ENCODE measurements around the gene GRB7.
A peak's percentile ranks its signal among the peaks of the same experiment; 100 is the strongest.

Gene GRB7

DNA sequence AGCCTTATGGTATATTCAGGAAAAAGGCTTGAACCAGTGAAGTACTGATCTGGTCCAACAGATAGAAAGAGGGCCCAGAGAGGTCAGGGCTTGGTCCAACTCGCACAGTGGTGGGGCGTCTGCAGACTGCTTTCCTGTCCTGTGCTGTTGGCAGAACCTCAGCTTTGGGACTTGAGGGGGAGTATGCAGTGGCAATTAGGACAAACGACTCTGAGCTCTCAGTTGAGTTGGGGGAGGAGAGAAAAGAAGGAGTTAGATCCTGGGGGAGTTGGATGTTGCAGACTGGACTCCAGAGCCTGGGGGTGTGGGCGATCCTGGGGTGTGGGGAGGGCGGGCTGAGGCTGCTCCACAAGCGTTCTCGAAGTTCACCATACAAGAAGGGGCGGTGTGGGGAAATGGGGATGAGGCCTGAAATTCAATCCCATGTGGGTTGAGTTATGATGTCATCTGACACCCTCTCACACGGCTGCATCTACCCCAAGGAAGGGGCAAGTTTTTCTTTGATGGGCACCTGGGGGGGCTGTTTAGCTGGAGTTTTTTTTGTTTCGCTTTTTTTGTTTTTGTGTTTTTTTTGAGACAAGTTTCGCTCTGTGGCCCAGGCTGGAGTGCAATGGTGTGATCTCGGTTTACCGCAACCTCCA is 14.6 kb downstream of the GRB7 start:
- no peak overlapping the region for H3K27ac ChIP-seq (ENCODE audit: low read depth, low read length)
- H3K4me1 ChIP-seq (ENCODE audit: control insufficient read depth, insufficient read depth, low read length): peaks cover 3% of the 10 kb centered on the region
- no peak overlapping the region for H3K9ac ChIP-seq (ENCODE audit: low read length)
- no peak overlapping the region for H3K4me3 ChIP-seq (ENCODE audit: low read length)
- H3K36me3 ChIP-seq (ENCODE audit: control insufficient read depth, insufficient read depth, low read length): no peaks in the 10 kb centered on the region
- no peaks in the 10 kb centered on the region for H3K27me3 ChIP-seq (ENCODE audit: control insufficient read depth, insufficient read depth, low read length)

DNA sequence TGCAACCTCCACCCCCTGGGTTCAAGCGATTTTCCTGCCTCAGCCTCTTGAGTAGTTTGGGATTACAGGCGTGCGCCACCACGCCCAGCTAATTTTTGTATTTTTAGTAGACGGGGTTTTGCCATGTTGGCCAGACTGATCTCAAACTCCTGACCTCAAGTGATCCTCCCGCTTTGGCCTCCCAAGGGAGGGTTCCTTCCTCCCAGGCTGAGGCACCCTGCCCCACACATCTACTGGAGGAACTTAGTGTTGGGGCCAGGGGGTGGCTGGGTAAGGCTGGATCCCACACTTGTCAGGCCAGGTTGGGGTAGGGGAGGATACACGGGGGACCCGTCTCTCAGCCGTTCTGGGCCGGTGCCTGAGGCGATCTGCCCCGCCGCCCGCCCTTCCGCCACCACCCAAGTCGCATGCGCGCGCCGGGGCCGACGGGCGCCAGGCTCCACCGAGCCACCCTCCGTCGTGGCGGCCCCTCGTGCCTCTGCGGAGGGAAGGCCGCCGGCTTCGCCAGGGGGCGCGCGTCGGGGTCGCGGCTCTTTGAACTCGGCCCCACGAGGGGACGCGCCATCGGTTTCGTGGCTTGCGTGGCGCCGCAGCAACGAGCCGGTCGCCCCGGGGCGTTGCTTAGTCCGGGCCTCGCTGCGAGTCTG is 15.9 kb downstream of the GRB7 start:
- Histone ChIP-seq H3K27ac (ENCODE audit: low read depth, low read length) (peak overlapping the region; percentile 94), H3K4me3 (ENCODE audit: low read length) (peak overlapping the region; percentile 89), H3K27me3 (ENCODE audit: control insufficient read depth, insufficient read depth, low read length) (no peaks in the 10 kb centered on the region), H3K9ac (ENCODE audit: low read length) (peak overlapping the region; percentile 86), H3K4me1 (ENCODE audit: control insufficient read depth, insufficient read depth, low read length) (peaks cover 3% of the 10 kb centered on the region), H3K36me3 (ENCODE audit: control insufficient read depth, insufficient read depth, low read length) (no peaks in the 10 kb centered on the region)

GRCh38 chr17:39754161-39754957 is 16.6 kb downstream of the GRB7 start:
- no peaks in the 10 kb centered on the region for H3K36me3 ChIP-seq (ENCODE audit: control insufficient read depth, insufficient read depth, low read length)

GRCh38 chr17:39754958-39755553 is 17.3 kb downstream of the GRB7 start:
- H3K4me3 ChIP-seq (ENCODE audit: low read length): peak overlapping the region; percentile 89

More at GRCh38 chr17:39754161-39754957, 16.6 kb downstream of the GRB7 start:
- H3K4me1 ChIP-seq (ENCODE audit: control insufficient read depth, insufficient read depth, low read length): peaks cover 3% of the 10 kb centered on the region
- H3K27ac ChIP-seq (ENCODE audit: low read depth, low read length): peak overlapping the region; percentile 94
- H3K27me3 ChIP-seq (ENCODE audit: control insufficient read depth, insufficient read depth, low read length): no peaks in the 10 kb centered on the region
- peak overlapping the region; percentile 89 for H3K4me3 ChIP-seq (ENCODE audit: low read length)
- peak overlapping the region; percentile 88 for H3K9ac ChIP-seq (ENCODE audit: low read length)

GRCh38 chr17:39755554-39756379 is 18.0 kb downstream of the GRB7 start:
- no peak overlapping the region for H3K9ac ChIP-seq (ENCODE audit: low read length)
- no peaks in the 10 kb centered on the region for H3K4me1 ChIP-seq (ENCODE audit: control insufficient read depth, insufficient read depth, low read length)
- H3K27me3 ChIP-seq (ENCODE audit: control insufficient read depth, insufficient read depth, low read length): no peaks in the 10 kb centered on the region
- no peak overlapping the region for H3K4me3 ChIP-seq (ENCODE audit: low read length)
- H3K27ac ChIP-seq (ENCODE audit: low read depth, low read length): no peak overlapping the region
- no peaks in the 10 kb centered on the region for H3K36me3 ChIP-seq (ENCODE audit: control insufficient read depth, insufficient read depth, low read length)

More at GRCh38 chr17:39754958-39755553, 17.3 kb downstream of the GRB7 start:
- peak overlapping the region; percentile 94 for H3K27ac ChIP-seq (ENCODE audit: low read depth, low read length)
- H3K4me1 ChIP-seq (ENCODE audit: control insufficient read depth, insufficient read depth, low read length): peaks cover under 1% of the 10 kb centered on the region
- H3K27me3 ChIP-seq (ENCODE audit: control insufficient read depth, insufficient read depth, low read length): no peaks in the 10 kb centered on the region
- H3K36me3 ChIP-seq (ENCODE audit: control insufficient read depth, insufficient read depth, low read length): no peaks in the 10 kb centered on the region
- H3K9ac ChIP-seq (ENCODE audit: low read length): peak overlapping the region; percentile 88

- Histone ChIP-seq H3K9ac (ENCODE audit: low read length) (no peak overlapping the region), H3K4me1 (ENCODE audit: control insufficient read depth, insufficient read depth, low read length) (no peaks in the 10 kb centered on the region), H3K36me3 (ENCODE audit: control insufficient read depth, insufficient read depth, low read length) (no peaks in the 10 kb centered on the region), H3K4me3 (ENCODE audit: low read length) (no peak overlapping the region), H3K27me3 (ENCODE audit: control insufficient read depth, insufficient read depth, low read length) (no peaks in the 10 kb centered on the region), H3K27ac (ENCODE audit: low read depth, low read length) (no peak overlapping the region)
Measured at GRCh38 chr17:39756380-39757079, 18.8 kb downstream of the GRB7 start.

DNA sequence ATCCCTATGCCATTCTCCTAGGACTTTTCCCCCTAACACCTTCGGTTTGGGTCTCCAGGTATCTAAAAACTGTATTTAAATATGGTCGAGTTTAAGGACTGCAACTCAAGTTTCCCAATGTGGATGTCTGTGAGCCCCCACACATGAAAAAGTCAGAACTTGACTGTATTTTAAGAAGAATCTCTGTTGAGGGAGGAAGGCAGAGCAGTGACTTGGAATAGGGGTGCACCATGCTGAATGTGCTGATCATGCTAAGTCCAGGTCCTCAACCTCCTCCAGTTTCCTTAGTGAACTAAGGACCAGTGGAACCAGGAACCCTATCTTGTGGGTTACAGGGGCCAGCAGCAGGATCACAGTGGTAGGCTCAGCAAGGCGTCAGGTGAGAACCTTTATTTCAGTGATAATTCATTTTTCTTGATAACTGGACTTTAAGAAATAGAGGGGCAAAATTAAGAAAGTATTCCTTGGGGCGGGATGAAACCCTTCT is 19.5 kb downstream of the GRB7 start:
- Histone ChIP-seq H3K9ac (ENCODE audit: low read length) (no peak overlapping the region), H3K4me1 (ENCODE audit: control insufficient read depth, insufficient read depth, low read length) (no peaks in the 10 kb centered on the region), H3K27ac (ENCODE audit: low read depth, low read length) (no peak overlapping the region)

GRCh38 chr17:39757931-39758873 is 20.5 kb downstream of the GRB7 start:
- H3K27ac ChIP-seq (ENCODE audit: low read depth, low read length): no peak overlapping the region
- no peaks in the 10 kb centered on the region for H3K36me3 ChIP-seq (ENCODE audit: control insufficient read depth, insufficient read depth, low read length)
- H3K27me3 ChIP-seq (ENCODE audit: control insufficient read depth, insufficient read depth, low read length): no peaks in the 10 kb centered on the region
- no peaks in the 10 kb centered on the region for H3K4me1 ChIP-seq (ENCODE audit: control insufficient read depth, insufficient read depth, low read length)
- H3K4me3 ChIP-seq (ENCODE audit: low read length): no peak overlapping the region
- no peak overlapping the region for H3K9ac ChIP-seq (ENCODE audit: low read length)

More for the DNA sequence above, 19.5 kb downstream of the GRB7 start:
- H3K36me3 ChIP-seq (ENCODE audit: control insufficient read depth, insufficient read depth, low read length): no peaks in the 10 kb centered on the region
- H3K4me3 ChIP-seq (ENCODE audit: low read length): no peak overlapping the region
- no peaks in the 10 kb centered on the region for H3K27me3 ChIP-seq (ENCODE audit: control insufficient read depth, insufficient read depth, low read length)

DNA sequence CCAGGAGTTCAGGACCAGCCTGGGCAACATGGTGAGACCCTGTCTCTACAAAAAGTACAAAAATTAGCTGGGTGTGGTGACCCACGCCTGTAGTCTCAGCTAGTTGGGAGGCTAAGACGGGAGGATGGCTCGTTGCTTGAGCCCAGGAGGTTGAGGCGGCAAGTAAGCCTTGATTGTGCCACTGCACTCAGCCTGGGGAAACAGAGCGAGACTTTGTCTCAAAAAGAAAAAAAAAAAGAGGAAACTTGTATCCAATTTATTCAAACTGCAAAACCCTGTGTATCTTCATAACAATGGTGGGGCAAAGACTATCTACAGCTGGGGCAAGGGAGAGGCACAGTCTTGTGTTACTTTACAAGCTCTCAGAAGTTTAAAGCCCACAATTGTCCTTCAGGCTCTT is 21.5 kb downstream of the GRB7 start:
- Histone ChIP-seq H3K27ac (ENCODE audit: low read depth, low read length) (no peak overlapping the region), H3K9ac (ENCODE audit: low read length) (no peak overlapping the region), H3K36me3 (ENCODE audit: control insufficient read depth, insufficient read depth, low read length) (no peaks in the 10 kb centered on the region), H3K27me3 (ENCODE audit: control insufficient read depth, insufficient read depth, low read length) (no peaks in the 10 kb centered on the region), H3K4me3 (ENCODE audit: low read length) (no peak overlapping the region), H3K4me1 (ENCODE audit: control insufficient read depth, insufficient read depth, low read length) (no peaks in the 10 kb centered on the region)

DNA sequence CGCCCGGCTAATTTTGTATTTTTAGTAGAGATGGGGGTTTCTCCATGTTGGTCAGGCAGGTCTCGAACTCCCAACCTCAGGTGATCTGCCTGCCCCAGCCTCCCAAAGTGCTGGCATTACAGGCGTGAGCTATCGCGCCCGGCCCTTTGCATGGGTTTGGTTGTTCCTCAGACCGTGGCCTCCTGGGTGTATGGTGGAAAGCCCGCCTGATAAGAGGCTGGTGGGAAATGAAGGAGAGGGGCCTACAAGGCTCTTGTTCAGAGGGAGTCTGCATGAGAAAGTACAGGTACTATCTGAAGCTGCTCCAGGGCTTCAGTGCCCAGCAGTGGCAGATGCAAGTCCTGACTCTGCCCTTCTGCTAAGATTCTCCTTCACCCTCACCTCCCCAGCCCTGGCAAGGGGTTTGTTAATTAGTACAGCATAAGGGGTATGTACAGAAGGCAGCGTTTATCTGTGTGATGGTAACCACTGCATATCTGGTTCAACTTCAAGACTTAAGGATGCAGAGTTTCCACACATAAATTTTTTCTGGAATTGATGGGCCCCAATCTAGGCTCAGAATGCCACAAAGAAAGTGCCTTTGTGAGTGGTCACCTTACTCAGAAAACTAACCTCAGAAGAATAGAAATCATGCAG is 24.2 kb downstream of the GRB7 start:
- Histone ChIP-seq H3K4me3 (ENCODE audit: low read length) (no peak overlapping the region), H3K4me1 (ENCODE audit: control insufficient read depth, insufficient read depth, low read length) (no peaks in the 10 kb centered on the region), H3K9ac (ENCODE audit: low read length) (no peak overlapping the region), H3K27me3 (ENCODE audit: control insufficient read depth, insufficient read depth, low read length) (no peaks in the 10 kb centered on the region), H3K27ac (ENCODE audit: low read depth, low read length) (no peak overlapping the region), H3K36me3 (ENCODE audit: control insufficient read depth, insufficient read depth, low read length) (no peaks in the 10 kb centered on the region)

Data from rectal smooth muscle tissue (tissue), 1 donor.